SH-SY5Y (cell line): ENCODE data around the gene OR5H6.

ENCODE experiments used
- GATA2 ChIP-seq: IDR thresholded peaks from 2 replicates; pipeline ENCODE4 v1.6.1; 2011; ENCODE audit warnings: mild to moderate bottlenecking, low read depth, low read length
- GATA3 ChIP-seq: IDR thresholded peaks from 2 replicates; pipeline ENCODE4 v1.6.1; 2011; ENCODE audit warnings: low read depth, mild to moderate bottlenecking, low read length, moderate library complexity

DNA sequence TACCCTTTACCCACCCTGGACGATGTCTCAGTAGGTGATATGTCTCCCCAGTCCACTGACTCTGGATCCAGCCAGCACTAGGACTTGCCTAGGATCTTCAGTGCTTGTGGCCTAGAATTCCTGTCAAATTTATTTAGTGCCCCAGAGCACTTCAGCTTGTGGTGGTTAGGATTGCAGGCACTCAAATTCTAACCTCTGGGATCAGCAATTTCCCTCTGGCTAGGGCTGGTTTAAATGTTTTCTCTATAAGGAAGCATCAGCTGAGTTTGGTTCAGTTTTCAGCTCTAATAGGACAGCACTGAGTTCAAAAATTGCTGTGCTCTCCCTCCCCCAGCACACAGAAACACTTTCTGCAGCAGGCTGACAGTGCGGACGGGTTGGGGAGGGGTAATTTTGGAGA, 8.1 kb downstream of the OR5H6 start:
- TF ChIP-seq GATA2 = no peak
- no peak for TF ChIP-seq GATA3
